ENCODE results near the gene AFF1. TPM values are rescaled to one million over a fixed set of nuclear protein-coding genes. Genes with fewer than 3 reads are reported as not detected.

Gene AFF1
- total RNA-seq, 1 donor from 2014 or later: 112 TPM

Other genes with a start within 250 kb of the AFF1 start
- 23.5 TPM for gene SLC10A6, start 85.6 kb upstream of the AFF1 start, total RNA-seq
- not detected for gene C4orf36, start 42.6 kb upstream of the AFF1 start, total RNA-seq

All from ascending aorta (tissue), 1 donor.